G401.6 (cell line): ENCODE data around the gene PDZK1.
"Not testable (repeated sequence)": the region's sequence is repeated elsewhere in the genome, so short reads cannot be mapped to it uniquely, and the experiment has no call there.

Experiments
- FAIRE-seq: peaks from 2 replicates; lab custom pipeline; 2012; peaks lifted over from hg19 to GRCh38; lab: Jason Lieb, UNC

PDZK1 gene

DNA sequence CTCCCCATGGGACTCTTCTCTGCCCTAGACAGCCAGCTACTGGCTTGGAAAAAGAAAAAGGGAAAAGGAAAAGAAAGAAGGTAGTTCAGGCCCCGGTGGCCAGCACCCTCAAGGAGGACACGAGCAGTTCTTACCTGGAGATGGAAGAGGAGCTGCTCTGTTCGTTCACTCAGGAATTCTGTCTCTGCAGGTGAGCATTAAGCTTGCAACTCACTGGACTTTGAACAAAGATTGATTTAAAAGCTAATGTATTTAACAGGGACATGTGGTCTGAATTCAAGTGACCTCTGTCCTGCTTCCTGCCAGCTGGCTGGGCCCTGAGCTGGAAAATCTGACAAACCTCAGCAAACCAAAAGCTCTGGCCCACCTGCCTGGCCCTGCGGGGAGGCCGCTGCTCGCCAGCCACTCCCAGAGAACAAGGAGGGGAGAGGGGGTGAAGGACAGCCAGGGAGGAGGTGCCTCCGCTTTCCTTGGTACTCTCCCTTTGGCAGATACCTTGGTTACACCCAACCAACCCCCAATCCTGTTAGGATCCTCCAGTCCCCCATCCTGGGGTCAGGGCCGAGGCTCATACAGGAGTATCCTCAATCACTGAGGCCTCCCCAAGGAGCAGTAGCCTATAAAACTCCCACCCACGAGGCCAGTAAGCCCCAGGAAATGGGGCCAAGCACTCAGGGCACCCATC, at the start of gene PDZK1:
Gene PDZK1 (minus strand): TSS at position 186 of the 685 bp plus-strand sequence. CDS start 19,347 bp downstream, outside the sequence.
- no peak for FAIRE-seq

DNA sequence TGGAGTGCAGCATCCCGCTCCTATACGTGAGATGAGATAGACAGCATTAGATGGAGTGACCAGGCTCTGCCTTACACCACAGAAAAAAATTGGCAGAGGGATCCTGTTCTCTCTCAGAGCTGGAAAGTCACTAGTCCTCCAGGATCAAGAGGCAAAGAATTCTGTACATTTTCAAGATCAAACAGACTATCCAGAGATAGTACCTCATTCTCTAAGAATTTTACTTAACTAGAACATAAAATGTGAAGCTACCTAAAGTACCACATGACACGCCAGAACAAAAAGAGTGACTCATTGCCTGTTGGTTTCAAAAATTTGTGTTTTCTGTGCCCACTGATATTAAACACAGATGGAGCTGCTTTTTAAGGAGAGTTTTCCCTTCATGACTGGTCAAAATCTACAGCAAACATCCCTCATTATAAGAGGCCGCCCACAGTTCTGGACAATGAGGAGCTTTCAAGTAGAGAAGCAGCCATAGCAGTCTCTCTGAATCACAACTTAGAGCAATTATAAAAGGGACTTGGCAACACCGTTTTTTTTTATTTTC, 44.4 kb upstream of the PDZK1 start:
- no peak for FAIRE-seq

DNA sequence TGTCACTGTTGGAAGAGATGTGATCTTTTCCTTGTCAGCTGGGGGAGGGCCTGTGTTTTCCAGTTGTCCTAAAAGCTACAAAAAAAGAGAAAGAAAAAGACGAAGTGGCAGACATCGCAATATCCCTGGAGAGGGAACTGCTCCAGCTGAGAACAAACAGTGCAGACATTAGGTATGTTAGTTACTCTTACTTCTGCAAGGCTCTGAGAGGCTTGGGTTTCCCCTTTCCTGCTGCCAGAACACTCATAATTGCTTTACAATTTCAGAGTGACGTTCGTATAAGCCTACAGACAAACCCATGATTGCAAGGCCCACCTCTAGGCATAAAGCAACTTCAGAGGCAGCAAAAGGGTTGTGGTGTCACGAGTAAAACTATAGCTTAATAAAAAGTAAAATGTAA, 43.3 kb upstream of the PDZK1 start:
- no peak for FAIRE-seq

DNA sequence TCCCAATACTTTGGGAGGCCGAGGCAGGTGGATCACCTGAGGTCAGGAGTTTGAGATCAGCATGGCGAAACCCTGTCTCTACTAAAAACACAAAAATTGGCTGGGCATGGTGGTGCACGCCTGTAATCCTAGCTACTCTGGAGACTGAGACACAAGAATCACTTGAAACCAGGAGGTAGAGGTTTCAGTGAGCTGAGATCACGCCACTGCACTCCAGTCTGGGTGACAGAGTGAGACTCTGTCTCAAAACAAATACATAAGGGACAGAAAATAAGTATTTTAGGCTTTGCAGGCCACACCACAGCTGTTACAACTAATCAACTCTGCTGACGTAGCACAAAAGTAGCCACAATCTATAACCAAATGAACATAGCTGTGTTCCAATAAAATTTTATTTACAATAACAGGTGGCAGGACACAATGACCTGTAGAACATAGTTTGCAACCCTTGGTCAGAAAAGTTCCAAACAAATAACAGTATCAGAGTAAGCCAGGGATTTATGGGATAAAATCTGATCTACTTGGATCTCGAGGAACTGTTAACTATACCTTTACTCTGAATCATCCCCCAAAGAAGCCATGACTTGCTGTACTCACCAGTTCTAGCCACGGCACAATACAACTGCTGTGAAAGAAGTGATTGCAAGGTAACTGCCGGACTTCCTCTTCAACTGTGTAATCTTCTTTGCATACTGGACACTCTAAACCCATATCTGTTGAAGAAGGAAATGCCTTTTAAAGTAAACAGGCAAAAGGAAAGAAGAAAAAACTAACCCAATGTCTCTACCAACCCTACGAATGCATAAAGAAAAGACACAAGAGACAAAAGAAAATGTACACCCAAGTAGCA, 40.5 kb upstream of the PDZK1 start:
- FAIRE-seq, result no peak

DNA sequence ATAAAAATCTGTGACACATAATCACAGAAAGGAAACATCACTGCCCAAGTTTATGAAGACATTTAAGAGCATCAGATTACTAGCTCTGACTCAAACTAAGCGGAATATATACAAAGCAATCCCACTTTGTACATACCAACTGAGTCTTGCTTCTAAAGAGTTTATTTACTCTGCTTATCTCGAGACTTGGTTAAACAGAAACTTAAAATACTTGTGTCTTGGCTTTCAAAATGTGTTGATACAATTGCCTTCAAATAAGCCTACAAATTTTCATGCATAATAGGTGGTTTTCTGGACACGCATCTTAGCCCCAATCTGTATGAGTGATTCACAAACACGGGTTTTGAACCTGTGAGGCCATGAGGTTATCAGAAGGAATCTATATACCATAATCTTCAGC, 33.1 kb upstream of the PDZK1 start:
- no peak for FAIRE-seq

DNA sequence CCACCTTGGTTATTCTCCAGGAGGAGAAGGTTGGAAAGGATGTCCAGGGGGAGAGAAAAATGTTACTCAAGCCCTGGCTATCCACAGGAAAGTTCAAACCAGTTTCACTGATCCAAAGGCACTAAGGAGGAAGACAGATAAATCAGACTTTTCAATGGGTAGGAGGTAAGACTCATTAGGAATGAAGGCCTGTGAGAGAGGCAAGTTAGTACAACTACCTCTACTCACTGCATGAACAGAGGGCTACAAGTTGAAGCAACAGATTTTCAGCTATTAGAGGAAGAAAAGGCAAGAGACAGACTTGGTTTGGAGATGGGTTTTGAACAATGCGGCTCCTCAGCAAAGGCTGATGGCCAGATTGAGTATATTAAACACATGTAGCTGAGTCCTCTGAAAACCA, 29.0 kb upstream of the PDZK1 start:
- FAIRE-seq, result no peak

DNA sequence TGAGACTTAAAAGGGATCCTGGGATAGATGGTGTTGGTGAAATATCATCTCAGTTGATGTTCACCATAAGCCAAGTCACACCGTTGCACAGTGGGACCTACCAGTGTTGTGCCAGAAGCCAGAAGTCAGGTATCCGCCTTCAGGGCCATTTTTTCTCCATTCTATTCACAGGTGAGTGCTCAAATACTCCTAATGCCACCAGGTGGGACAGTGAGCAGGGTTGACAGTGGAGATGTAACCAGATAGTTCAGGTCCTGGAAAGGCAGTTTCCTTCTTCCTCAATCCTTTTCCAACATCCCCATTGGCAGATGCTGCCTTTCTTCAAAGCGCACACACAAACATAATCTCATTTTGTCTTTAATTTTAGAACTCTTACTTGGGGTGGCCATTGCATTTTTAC, 23.7 kb upstream of the PDZK1 start:
- FAIRE-seq, result no peak

DNA sequence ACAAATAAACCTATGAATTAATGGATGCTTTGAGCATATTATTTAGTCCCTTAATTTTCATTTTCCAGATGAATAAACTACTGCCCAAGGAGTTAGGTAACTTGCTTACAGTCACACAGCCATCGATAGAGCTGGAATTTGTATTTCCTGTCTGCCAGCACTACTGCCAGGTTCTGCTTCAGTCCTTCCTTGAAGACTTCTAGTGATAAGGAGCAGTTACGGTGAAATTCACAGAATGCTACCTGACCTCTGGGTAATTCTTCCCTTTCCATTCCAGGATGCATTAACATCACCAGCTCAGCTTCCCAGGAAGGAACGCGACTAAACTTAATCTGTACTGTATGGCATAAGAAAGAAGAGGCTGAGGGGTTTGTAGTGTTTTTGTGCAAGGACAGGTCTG, 23.3 kb upstream of the PDZK1 start:
- no peak for FAIRE-seq

DNA sequence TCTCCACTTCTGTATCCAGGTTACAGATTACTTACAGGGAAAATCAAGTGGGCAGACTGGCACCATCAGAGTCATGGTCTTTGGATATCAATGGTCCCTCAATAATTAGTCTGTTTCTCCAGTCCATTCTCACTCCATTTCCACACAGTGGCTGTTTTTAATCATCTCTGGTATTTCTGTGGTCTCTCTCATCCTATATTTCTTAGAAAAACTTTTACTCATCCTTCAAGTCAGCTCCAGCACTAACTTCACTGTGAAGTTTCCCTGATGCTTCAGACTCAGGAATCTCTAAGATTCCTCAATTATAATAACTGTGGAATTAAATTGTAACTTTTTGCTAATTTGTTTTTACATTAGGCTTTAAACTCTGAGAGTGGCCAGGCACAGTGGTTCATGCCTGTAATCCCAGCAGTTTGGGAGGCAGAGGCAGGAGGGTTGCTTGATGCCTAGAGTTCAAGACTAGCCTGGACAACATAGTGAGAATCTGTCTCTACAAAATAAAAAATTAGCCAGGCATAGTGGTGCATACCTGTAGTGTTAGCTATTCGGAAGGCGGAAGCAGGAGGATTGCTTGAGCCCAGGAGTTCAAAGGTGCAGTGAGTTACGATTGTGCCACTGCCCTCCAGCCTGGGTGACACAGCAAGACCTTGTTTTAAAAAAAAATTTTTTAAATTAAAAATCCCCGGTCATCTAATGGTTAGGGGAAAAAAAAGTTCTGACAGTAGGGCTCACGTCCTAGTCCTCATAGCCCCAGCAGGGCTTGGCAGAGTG, 22.7 kb upstream of the PDZK1 start:
- no peak for FAIRE-seq

DNA sequence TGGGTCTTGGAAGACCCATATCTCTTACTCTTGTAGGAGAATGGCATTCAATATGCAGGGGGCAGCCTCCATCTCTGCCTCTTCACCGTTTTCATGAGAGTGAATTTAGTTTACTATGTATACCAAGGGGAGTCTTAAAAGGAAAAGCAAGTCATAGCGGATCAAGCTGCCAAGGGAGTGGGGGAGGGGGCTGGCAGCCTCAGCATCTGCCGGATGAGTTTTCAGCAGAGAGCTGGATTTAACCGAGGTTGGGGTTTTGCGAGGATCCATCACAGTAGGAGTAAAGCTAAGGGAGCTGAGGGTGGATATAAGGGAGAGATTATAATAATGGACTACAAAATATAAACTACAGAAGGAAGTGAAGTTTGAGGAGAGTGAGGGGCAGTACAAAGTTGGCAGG, 22.0 kb upstream of the PDZK1 start:
- no peak for FAIRE-seq

DNA sequence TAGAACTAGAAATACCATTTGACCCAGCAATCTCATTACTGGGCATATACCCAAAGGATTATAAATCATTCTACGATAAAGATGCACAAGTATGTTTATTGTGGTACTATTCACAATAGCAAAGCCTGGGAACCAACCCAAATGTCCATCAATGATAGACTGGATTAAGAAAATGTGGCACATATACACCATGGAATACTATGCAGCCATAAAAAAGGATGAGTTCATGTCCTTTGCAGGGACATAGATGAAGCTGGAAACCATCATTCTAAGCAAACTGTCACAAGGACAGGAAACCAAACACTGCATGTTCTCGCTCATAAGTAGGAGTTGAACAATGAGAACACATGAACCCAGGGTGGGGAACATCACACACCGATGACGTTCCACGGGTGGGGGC, 19.0 kb upstream of the PDZK1 start:
- not testable (repeated sequence) for FAIRE-seq

DNA sequence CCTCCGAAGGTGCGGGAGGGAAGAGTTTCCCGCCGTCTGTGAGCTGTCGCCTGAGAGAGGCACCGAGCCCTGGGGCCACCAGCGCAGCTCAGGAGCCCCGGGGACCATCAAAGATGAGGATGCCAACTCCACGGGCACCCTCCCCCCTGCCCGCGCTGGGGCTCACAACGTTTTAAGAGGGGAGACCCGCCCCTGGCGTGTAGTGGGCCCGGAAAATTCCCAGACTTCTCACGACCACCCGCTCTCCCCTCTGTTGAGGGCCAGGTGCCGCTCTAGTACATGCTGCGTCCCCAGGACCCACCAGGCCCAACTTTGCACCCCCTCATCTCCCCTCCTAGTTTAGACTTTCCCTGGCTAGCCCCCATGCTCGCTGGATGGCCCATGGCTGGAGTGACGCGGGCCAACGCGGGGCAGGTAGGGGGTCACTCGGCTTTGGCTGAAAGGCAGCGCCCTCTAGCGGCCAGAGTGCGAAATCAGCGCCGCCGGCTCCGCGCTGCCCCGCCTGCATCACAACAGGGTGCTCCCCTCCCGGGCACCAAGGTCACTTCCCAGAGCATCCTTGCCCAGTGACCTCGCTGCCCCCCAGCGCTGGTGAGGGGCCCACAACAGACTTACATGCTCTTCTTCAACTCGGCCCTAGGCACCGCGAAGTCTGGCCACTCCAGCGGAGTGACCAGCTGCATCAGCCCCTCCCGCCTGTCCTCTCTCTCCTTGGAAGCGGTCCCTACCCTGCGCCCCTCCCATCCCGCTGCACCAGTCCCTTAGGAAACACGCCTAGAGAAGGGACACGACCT, 13.9 kb upstream of the PDZK1 start:
- FAIRE-seq, result no peak

DNA sequence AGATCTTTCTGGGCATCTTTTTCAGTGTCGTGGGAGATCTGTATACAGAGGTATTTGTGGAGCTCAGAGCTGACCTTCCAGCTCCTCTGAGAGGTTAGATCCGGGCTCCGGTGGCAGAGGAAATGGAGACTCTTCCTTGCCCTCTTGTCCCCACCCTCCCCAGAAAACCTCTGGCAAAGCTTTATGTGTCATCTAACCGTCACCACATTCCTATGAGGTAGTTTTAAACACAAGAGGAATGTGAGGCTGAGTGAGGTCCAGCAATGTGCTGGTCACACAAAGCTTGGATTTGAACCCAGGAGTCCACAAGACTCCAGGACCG, 13.3 kb upstream of the PDZK1 start:
- no peak for FAIRE-seq

DNA sequence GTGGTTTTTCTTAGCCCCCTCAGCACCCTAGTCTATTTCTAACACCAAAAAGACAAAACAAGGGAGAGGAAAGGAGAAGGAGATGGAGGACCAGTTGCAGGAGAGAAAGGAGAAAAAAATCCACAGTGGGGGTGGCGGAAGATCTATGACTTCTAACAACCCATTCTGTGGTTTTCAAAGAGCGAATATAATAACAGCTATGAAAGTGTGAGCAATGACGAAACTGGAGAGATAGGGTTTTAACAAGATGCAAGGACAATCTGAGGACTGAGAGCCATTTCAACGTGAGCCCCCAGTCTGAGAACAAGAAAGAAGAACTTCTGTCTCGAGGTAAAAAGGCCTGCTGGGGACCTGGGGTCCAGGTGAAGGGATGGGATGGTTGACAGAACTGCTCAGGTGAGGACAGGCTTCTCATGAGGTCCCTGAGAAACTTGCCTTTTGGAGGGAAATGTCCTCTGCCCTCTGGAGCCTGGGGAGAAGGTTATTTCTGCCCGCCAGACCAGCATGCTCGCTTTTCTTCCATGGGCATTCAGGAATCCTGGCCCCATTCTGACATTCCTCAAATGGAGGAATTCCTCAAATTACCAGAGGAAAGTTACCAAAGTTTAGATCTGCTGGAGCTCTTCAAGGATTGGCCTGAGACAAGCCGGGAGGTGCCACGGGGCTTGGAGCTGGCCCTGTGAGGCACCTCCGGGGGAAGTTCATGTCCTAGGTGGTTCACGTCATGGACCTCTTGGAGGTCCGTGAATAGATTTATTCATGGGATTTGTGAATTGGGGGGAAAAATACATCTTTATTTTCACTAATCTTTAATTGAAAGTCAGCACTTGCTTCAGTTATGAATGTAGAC, 12.3 kb upstream of the PDZK1 start, which contains the start of gene CD160:
Gene CD160 (plus strand): TSS at position 270 of the 850 bp plus-strand sequence. CDS start 8,829 bp downstream, outside the sequence.
- no peak for FAIRE-seq

DNA sequence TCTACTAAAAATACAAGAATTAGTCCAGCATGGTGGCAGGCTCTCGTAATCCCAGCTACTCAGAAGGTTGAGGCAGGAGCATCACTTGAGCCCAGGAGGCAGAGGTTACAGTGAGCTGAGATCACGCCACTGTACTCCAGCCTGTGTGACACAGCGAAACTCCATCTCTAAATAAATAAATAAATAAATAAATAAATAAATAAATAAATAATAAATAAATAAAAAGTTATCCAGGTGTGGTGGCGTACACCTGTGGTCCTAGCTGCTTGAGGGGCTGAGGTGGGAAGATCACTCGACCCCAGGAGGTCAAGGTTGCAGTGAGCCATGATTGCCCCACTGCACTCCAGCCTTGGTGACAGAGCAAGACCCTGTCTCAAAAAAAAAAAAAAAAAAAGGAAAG, 11.3 kb upstream of the PDZK1 start:
- FAIRE-seq, result not testable (repeated sequence)

DNA sequence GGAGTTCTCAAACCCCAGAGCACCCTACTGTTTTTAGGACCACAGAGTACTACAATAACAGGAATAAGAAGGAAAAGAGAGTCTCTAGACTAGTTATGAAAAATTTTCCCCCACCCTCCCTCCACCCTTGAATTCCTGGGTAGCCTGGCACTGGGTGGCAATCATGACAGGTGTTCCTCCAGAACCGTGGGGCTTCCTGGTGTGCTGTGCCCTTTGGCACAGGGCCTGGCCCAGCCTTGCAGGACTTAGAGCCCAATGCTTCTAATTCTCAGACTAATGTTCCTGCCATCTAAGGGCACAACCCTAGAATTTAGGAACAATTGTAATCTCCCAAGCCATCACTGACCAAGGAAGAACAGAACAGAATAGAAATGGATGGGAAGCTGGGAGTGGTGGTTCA, 10.7 kb upstream of the PDZK1 start:
- FAIRE-seq, result no peak

DNA sequence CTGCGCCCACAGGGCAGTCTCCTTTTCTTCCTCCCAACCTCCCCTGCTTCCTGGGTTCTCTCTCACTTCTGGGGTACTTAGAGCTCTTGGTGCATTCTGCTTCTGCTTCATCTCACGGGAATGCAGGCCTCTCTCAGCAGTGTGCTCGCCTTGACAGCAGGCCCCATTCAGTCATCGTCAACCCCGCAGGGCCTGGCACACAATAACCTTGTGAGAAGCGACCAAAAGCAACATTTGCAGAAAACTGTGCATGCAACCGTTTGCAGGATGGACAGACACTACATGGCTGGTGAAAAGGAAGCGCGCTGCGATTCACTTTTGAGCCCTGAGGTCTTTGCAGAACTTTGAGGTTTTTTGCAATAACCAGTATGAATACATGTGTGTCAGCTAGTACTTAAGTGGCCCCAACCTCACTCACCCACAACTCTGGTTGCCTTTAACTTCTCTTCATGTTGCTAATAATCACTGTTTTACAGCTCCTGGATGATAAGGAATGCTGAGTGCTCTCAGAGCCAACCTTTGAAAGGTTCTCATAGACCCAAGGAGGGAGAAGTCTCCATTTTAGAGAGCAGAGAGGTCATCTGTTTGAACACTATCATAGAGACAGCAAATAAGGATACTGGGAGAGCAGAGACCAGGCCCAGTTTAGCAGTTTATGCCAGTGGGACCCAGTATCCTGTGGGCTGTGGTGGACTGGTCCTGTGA, 9.6 kb upstream of the PDZK1 start:
- FAIRE-seq, result no peak

DNA sequence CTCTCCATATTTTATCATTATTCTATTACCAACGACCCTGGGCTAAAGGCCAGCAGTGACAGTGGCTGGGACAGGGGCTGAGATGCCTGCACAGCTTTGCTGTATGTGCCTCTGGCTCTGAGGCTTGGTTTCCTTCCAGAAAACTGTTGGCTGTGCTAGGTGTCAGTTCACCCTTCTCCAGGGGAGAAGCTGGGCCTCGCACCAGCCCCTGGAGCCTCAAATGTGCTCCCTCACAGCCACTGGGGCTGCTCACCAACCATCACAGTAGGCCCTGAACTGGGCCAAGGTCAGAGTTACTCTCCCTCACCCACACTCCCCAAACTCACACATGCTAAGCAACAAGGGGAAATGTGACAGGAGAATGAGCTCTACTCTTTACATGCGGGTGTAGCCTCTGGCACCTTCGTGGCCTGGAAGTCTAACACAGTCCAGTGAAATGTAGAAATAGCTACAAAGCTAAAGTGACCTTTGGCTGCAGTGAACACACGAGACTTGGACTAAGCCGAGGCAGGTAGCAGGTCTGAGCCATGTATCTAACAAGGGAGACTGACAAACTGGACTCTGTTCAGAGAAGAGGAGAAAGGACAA, 7.5 kb upstream of the PDZK1 start:
- FAIRE-seq, result no peak

DNA sequence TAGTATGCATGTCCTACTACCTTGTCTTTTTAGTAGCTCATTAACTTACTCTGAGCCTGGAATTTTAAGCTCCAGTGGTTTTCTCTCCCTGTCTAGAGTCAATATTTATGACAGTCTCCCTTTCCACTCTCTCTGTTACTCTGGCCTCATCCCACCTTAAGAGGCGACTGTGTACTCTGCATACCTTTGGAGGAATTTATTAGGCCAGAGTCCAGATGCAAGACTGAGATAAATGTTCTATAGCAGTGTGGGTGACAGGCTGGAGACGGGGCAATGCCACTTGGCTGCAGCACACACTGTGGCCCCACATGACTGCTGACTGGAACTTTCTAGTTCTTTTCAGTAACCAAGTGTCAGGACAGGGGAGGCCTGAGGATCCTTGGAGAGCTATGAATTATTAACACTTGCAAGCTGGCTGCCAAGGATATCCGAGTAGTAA, 4.1 kb upstream of the PDZK1 start:
- FAIRE-seq, result no peak
